ENCODE data around the gene DMD.
A peak's percentile ranks its signal among the peaks of the same experiment; 100 is the strongest.

The DMD gene

GRCh38 chrX:31336419-31336818 lies 1874.9 kb downstream of the DMD start:
- no peak overlapping the region for H3K4me3 ChIP-seq (ENCODE audit: low read depth, low read length)
- H3K27me3 ChIP-seq (replicated peaks), result no peaks in the 10 kb centered on the region
- in situ Hi-C loops (cut with HindIII; ENCODE audit: low pct_ligation_motif_present, low sequenced_read_pairs), result no loop called here
- no peak overlapping the region for H3K27ac ChIP-seq
- DNase-seq, result no peak
- H3K36me3 ChIP-seq (replicated peaks), result no peaks in the 10 kb centered on the region
- TF ChIP-seq CTCF (IDR thresholded peaks at IDR 0.05; ENCODE audit: low read depth, low read length, missing control alignments), result no peak

- DNase-seq, result no peak
- in situ Hi-C loops (cut with HindIII; ENCODE audit: low pct_ligation_motif_present, low sequenced_read_pairs), result no loop called here
- no peak overlapping the region for H3K27ac ChIP-seq
- no peak for TF ChIP-seq CTCF (IDR thresholded peaks at IDR 0.05; ENCODE audit: low read depth, low read length, missing control alignments)
- H3K36me3 ChIP-seq (replicated peaks), result no peaks in the 10 kb centered on the region
- no peak overlapping the region for H3K4me3 ChIP-seq (ENCODE audit: low read depth, low read length)
- H3K27me3 ChIP-seq (replicated peaks), result no peaks in the 10 kb centered on the region
Observed at GRCh38 chrX:31334997-31335396, 1876.4 kb downstream of the DMD start.

DNA sequence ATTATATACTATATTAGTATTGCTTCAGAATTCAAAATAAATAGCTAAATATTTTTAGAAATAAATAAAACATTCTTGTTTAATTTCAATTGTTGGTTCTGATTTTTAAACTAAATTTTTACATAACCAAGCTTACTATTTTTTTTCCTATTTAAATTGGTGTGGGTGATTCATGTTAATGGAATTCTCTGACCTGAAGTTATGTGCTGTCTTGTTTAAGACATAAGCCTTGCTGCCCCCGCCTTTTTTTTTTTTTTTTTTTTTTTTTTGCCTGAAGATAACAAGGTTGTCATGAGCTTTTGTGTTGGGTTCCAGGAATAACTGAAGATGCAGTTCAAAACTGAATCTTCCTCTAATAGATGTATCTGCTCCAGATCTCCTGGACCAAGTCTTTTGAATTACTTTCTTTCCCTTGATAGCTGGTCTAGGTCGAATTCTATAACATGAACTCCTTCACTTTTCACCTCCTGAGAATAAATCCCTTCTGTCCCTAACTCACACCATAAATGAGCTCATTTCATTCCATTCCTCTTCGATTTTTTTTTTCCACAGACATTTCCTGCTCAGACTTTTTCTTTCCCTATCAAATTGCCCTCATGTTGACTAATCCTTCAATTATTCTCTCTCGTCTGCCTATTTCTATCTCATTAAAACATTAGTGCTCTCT lies 1878.1 kb downstream of the DMD start:
- in situ Hi-C loops (cut with HindIII; ENCODE audit: low pct_ligation_motif_present, low sequenced_read_pairs), result no loop called here
- H3K36me3 ChIP-seq (replicated peaks), result no peaks in the 10 kb centered on the region
- H3K4me3 ChIP-seq (ENCODE audit: low read depth, low read length), result no peak overlapping the region
- no peak for DNase-seq
- no peak for TF ChIP-seq CTCF (IDR thresholded peaks at IDR 0.05; ENCODE audit: low read depth, low read length, missing control alignments)
- no peaks in the 10 kb centered on the region for H3K27me3 ChIP-seq (replicated peaks)
- H3K27ac ChIP-seq, result peak overlapping the region; percentile 93

DNA sequence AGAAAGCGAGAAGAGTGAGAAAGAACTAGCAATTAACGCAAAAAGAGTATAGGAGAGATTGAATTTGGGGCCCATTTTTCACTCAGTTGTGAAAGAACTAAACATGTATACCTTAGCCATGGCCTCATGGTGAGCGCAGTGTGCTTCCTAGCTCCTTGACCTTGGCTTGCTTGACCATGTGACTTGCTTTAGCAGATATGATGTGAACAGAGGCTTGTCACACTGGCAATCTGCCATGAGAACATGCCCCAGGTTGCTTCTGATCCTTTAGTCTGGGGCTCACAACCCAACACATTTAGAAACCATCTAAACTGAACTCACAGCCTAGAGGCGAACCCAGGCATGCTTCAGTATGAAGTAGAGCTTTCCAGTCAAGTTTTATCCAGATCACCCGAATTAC lies 1879.4 kb downstream of the DMD start:
- Histone ChIP-seq H3K27ac (peak overlapping the region; percentile 93), H3K36me3 (replicated peaks) (no peaks in the 10 kb centered on the region), H3K4me3 (ENCODE audit: low read depth, low read length) (no peak overlapping the region), H3K27me3 (replicated peaks) (no peaks in the 10 kb centered on the region)
- no peak for DNase-seq
- in situ Hi-C loops (cut with HindIII; ENCODE audit: low pct_ligation_motif_present, low sequenced_read_pairs), result no loop called here
- TF ChIP-seq CTCF (IDR thresholded peaks at IDR 0.05; ENCODE audit: low read depth, low read length, missing control alignments), result no peak

DNA sequence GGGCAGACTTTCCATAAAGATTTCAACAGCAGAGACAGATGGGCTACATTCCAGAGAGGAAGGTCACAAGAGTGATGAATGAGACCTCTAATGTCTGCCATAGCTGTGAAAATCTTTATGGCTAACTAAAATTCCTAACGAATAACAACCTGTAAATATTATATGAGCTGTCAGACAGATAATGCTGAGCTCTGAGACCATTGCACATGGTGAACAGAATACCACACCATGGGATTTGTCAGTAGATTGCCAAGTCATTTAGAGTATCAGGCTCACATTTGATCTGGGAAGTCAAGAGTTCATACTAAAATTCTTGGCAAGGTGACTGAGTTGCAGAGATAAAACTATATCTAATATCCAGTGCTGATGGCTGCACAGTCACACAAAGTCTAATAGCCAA lies 1880.3 kb downstream of the DMD start:
- Histone ChIP-seq H3K27me3 (replicated peaks) (no peaks in the 10 kb centered on the region), H3K27ac (no peak overlapping the region), H3K36me3 (replicated peaks) (no peaks in the 10 kb centered on the region), H3K4me3 (ENCODE audit: low read depth, low read length) (no peak overlapping the region)
- no peak for TF ChIP-seq CTCF (IDR thresholded peaks at IDR 0.05; ENCODE audit: low read depth, low read length, missing control alignments)
- in situ Hi-C loops (cut with HindIII; ENCODE audit: low pct_ligation_motif_present, low sequenced_read_pairs), result no loop called here
- no peak for DNase-seq

- no peak for DNase-seq
- Histone ChIP-seq H3K27me3 (replicated peaks) (no peaks in the 10 kb centered on the region), H3K4me3 (ENCODE audit: low read depth, low read length) (no peak overlapping the region), H3K36me3 (replicated peaks) (no peaks in the 10 kb centered on the region), H3K27ac (no peak overlapping the region)
- in situ Hi-C loops (cut with HindIII; ENCODE audit: low pct_ligation_motif_present, low sequenced_read_pairs), result no loop called here
- no peak for TF ChIP-seq CTCF (IDR thresholded peaks at IDR 0.05; ENCODE audit: low read depth, low read length, missing control alignments)
Observed at GRCh38 chrX:31329298-31329697, 1882.1 kb downstream of the DMD start.

Measured in brain microvascular endothelial cell (primary cell).